GM08714 (cell line): ENCODE results near the gene ANKRD23.
"Not testable (repeated sequence)": the region's sequence is repeated elsewhere in the genome, so short reads cannot be mapped to it uniquely, and the experiment has no call there.

Source experiments
- H3K4me3 ChIP-seq: fragments of 200-500 bp; sonication (Bioruptor generic); 2 replicates; pipeline ENCODE4 v1.5.1; 2014; ENCODE audit warnings: mild to moderate bottlenecking, low read length, inconsistent platforms
- ZNF274 ChIP-seq: IDR thresholded peaks from 2 replicates; pipeline ENCODE4 v1.6.1; 2012; ENCODE audit warnings: mild to moderate bottlenecking, low read depth, low read length

ANKRD23 gene

DNA sequence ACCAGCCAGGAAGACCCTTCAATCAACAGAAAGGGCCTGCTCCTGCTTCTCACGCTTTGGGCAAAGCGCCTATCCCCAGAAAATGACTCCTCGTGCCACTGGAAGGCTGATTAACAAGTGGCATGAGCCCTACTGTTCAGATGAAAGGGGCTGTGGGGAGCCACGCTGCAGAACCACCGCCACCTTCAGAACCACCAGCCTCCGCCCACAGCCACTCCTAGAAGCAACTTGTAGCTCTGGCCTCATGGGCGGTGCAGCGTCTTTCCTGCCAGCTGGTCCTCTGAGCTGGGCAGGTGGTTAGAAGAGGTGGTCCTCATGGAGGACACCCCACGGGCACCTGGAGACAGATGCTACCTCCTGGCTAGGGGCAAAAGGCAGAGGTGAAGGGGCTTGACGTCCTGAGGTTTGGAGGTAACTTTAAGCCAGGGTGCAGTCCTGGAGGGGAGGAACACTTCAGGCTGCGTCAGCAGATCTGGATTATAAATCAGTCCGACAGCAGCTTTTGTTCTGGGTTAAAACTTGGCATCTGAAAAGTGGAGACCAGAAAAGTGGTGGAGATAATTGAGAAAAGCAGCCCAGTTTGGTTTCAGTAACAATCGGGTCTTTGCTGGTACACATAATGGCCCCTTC, 26.9 kb upstream of the ANKRD23 start:
- peak overlapping the region; percentile 77; the same call in 1 of the 2 replicates for H3K4me3 ChIP-seq

DNA sequence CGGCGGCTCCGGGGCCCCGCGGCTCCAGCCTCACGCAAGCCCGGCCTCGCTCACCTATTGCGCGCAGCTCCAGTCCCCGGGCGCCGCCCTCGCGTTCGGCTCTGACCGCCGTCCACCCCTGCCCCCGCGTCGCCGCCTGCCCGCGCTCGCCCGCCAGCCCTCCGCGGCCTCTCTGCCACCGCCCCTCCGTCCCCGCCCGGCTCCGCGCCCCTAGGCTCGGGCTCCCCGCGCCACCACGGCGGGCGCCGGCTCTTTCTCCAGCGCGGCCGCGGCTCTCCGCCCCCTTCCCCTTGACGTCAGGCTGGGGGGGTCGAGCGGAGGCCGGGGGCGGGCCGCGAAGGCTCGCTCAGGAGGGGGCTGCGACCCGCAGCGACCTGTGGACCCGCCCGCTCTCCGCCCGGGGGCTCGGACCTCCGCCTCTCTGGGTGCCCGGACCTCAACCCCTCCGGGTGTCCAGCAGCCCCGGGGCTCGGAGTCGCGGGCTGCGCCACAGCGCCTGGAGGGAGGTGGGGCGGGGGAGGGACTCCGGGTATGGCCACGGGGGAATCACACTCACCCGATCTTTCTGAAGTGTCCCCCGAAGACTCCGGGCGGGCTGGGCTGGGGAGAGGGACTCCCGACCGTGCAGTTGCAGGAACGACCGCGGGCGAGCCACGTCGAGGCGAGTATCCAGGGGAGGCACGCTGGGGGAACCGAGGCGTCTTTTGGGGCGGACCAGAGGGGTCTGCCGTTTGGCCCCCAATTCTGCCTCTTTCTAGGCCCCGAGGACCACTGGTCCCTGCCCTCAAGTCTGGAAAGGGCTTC, 26.2 kb upstream of the ANKRD23 start, which contains the start of gene SEMA4C:
Gene SEMA4C, minus strand, starts transcription at position 259 of the 804 bp plus-strand sequence. CDS start 2,194 bp downstream, outside the sequence.
- TF ChIP-seq ZNF274 = no peak
- H3K4me3 ChIP-seq = peak within 1 kb of the TSS; percentile 77

More for the DNA sequence above, 26.9 kb upstream of the ANKRD23 start:
- TF ChIP-seq ZNF274 = no peak

- TF ChIP-seq ZNF274 = no peak
- peak overlapping the region; percentile 77 for H3K4me3 ChIP-seq
Measured at GRCh38 chr2:96869281-96869821, 25.5 kb upstream of the ANKRD23 start.

GRCh38 chr2:96868555-96869280, 24.9 kb upstream of the ANKRD23 start:
- no peak for TF ChIP-seq ZNF274
- peak overlapping the region; percentile 77 for H3K4me3 ChIP-seq

DNA sequence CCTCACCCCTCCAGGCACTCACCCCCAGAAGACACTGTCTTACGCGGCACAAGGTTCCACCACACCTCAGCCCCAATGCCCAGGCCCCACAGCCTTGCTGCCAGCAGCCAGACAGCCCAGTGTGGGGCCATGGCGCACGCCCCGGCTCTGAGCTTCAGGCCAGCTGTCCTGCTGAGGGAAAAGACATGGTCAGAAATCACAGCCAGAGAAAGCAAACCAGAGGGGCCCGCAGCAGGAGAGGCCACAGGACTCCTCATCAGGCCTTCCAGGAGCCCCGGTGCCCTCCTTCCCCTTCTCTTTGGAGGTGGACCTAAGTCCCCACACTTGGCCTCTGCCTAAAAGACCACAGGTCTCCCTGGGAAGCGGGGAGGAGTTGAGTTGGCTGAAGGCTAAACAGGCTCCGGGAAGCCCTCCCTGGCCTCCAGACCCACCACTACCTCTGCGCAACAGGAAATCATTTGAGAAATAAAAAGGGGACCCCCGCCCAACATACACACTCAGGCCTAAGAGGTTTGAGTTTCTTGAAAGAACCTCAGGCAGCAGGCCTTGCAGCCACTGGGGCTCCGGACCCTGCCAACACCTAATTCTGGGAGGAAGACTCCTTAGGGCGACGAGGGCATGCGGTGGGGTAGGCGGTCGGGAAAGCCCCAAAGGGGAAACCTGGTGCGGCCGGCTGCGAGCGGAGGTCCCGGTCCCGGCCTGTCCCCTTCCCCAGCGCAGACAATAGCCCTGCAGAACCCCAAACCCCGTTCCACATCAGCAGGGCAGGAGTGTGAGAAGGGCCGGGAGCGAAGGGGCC, 24.1 kb upstream of the ANKRD23 start:
- no peak for TF ChIP-seq ZNF274
- peak overlapping the region; percentile 77 for H3K4me3 ChIP-seq

DNA sequence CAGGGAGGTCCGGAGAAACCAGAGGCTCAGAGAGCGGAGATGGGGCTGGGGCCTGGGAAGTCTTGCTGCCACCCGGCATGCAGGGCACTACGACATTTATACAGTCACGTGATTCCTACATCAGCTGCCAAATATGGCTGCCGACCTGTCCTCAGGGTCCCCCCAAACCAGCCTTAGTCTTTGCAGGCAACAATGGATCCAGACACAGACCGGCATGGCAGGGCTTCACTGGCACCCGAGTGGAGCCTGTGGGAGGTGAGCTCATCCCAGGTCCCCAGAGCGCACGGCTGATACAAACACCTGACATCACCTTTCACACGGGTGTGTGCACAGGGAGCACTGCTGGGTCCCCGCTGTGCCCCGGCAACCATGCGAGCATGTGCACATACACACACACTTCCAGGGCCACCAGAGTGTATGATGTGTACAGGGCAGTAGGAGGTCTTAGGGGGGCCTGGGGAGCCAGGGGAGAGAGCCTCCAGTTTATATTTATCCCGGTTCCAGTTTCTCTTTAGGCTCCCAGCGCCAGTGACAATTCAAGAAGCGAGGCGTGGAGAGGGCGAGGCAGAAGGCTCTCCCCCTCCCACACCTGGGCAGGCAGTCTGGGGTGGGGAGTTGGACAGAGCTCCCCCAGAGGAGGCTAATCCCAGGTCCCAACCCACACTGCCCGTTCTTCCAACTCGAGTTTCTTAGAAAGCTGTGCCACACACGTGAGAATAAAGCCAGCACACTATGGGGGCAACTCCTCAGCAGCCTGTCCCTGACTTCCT, 23.4 kb upstream of the ANKRD23 start:
- H3K4me3 ChIP-seq = peak overlapping the region; percentile 77; the same call in 1 of the 2 replicates

GRCh38 chr2:96866586-96866985, 22.8 kb upstream of the ANKRD23 start:
- H3K4me3 ChIP-seq = peak overlapping the region; percentile 77; the same call in 1 of the 2 replicates
- TF ChIP-seq ZNF274 = no peak

More for the DNA sequence above, 23.4 kb upstream of the ANKRD23 start:
- no peak for TF ChIP-seq ZNF274

DNA sequence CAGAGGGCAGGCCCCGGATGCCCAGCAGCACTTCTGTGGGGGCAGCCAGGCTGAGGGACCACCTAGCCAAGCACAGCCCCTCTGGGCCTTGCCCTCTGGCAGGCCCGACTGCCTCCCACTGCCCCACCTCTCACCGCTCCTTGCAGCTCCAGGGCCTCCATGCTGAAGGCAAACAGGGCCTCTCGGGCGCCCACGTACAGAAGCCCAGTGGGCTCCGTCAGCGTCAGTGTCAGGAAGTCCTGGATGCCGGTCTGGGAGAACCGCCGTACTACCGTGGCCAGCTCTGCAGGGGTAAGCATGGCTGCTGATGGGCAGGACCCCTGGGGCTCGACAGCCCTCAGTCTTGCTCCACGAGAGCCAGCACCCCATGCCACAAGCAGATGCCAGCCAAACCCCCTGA, 22.3 kb upstream of the ANKRD23 start:
- no peak overlapping the region for H3K4me3 ChIP-seq
- no peak for TF ChIP-seq ZNF274

DNA sequence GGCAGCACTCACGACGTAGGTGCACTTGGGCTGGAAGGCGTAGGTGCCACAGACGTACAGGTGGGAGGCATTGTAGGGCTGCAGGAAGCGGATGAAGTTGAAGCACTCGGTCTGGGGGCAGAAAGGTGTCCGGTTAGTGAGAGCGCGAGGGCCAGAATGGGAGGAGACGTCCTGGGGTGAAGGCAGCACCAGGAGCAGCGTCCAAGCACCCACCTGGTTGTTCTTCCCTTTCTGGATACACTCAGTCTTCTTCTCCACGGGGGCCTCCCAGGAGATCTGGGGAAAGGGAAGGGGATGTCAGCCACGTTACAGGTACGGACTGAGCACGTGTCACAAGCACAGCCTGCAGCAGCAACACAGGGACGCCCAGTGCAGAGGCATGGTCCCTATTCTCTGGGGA, 21.8 kb upstream of the ANKRD23 start:
- no peak overlapping the region for H3K4me3 ChIP-seq
- TF ChIP-seq ZNF274 = no peak

- no peak for TF ChIP-seq ZNF274
- H3K4me3 ChIP-seq = no peak overlapping the region
Measured at GRCh38 chr2:96864343-96865091, 20.7 kb upstream of the ANKRD23 start.

DNA sequence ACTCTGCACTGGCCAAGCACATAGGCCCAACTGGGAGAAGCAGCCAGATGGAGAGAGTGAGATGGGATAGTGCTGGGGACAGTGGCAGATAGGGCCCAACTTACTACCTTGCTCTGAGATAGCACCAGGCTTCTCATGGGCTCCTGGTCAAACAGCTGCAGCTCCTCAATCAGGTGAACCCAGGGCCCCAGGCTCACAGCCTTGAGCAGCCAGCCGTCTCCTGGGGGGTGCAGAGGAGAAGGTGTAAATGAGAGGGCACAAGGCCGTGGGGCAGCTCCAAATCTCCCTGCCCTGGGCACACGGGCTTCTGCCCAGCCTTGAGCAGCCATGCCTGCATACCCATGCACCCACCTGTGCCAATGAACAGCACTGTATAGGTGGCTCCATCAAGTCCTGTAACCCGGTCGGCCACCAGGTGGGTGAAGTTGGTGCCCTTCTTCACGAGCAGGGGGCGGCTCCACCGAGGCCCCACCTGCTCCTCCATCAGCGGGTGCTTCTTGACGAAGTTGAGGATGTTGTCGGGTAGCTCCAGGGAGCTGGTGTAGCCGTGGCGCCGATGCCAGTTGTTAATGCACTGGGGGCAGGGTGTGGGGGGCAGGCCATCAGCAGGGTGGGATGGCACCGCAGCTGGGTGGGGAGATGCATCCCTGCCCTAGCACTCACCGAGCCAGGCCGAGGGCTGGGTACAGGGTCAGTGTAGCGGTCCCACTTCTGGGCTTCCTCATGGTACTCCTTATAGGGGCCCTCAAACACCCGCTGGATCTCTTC, 19.9 kb upstream of the ANKRD23 start:
- TF ChIP-seq ZNF274 = no peak
- no peak overlapping the region for H3K4me3 ChIP-seq

DNA sequence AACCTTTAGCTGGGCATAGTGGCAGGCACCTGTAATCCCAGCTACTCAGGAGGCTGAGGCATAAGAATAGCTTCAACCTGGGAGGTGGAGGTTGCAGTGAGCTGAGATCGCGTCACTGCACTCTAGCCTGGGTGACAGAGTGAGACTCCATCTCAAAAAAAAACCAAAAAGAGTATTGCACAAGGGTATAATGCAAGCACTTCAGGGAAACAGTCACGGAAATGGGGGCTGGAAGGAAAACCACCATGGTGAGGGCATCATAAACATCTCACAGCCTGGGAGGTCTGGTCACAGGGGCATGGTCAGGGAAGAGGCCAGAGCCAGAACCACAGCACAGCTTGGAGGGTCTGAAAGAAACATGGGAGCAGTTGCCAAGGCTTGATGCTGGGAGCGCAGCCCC, 19.2 kb upstream of the ANKRD23 start:
- H3K4me3 ChIP-seq = not testable (repeated sequence)
